Left ventricle myocardium superior (tissue), 1 donor: ENCODE data around the gene MYL5. TPM values are rescaled to one million over a fixed set of nuclear protein-coding genes. Genes with fewer than 3 reads are reported as not detected.
"Not testable (repeated sequence)": the region's sequence is repeated elsewhere in the genome, so short reads cannot be mapped to it uniquely, and the experiment has no call there.

Source experiments
- ATAC-seq: fragments of 200-7000 bp; cut with Tn5 transposase; one replicate; pipeline ENCODE4 v1.9.1; 2020; ENCODE audit warnings: mild to moderate bottlenecking, moderate library complexity
- DNase-seq: peaks from one replicate; pipeline ENCODE4 v3.0.0-alpha.2; 2020
- intact Hi-C: fragments of 100-400 bp; cut with micrococcal nuclease; formaldehyde crosslinking; loops from one replicate; pipeline ENCODE4 v1.11.0; 2022
- total RNA-seq: library from RNA; stranded (reverse); fragmentation: NEBNext Ultra II Directional; extraction: Animal tissue kit (Norgen Biotek cat#: 25700); gene quantifications from one replicate; pipeline ENCODE4 v1.2.1, GENCODE V29; 2021
- donor health status: DM: no; HTN: yes; CAD: no; lungs with severe emphysema.

The MYL5 gene
- total RNA-seq, 1 donor from 2014 or later: 2.7 TPM

- DNase-seq (peak; percentile 14), ATAC-seq (no peak)
- intact Hi-C loops: no loop called here
Observed at GRCh38 chr4:666436-666810, 7.9 kb upstream of the MYL5 start.

GRCh38 chr4:666822-667544, 7.4 kb upstream of the MYL5 start:
- intact Hi-C loops: no loop called here
- no peak for ATAC-seq
- peak; percentile 27 for DNase-seq

GRCh38 chr4:667545-667925, 6.8 kb upstream of the MYL5 start:
- intact Hi-C loops: no loop called here
- ATAC-seq: no peak
- DNase-seq: no peak

GRCh38 chr4:668219-668618, 6.1 kb upstream of the MYL5 start:
- intact Hi-C loops, DNase-seq, ATAC-seq: not testable (repeated sequence)

GRCh38 chr4:669806-670559, 4.4 kb upstream of the MYL5 start:
- intact Hi-C loops, ATAC-seq: not testable (repeated sequence)
- peak; percentile 19 for DNase-seq

- intact Hi-C loops: no loop called here
- ATAC-seq: no peak
- DNase-seq: no peak
Observed at GRCh38 chr4:671769-672168, 2.6 kb upstream of the MYL5 start.

GRCh38 chr4:673349-674091, 822 bp upstream of the MYL5 start:
- ATAC-seq (peak; percentile 39), DNase-seq (peak; percentile 73)
- intact Hi-C loops: no loop called here

GRCh38 chr4:675036-675882, 917 bp downstream of the MYL5 start:
- no peak for DNase-seq
- ATAC-seq: peak; percentile 15
- intact Hi-C loops: no loop called here

GRCh38 chr4:675980-676870, 1.9 kb downstream of the MYL5 start:
- ATAC-seq (no peak), DNase-seq (no peak)
- intact Hi-C loops: no loop called here

GRCh38 chr4:676871-677235, 2.5 kb downstream of the MYL5 start:
- intact Hi-C loops: no loop called here
- no peak for ATAC-seq
- no peak for DNase-seq

GRCh38 chr4:677431-678293, 3.3 kb downstream of the MYL5 start:
- peak; percentile 35 for DNase-seq
- intact Hi-C loops: no loop called here

GRCh38 chr4:678331-679103, 4.2 kb downstream of the MYL5 start:
- intact Hi-C loops: no loop called here
- ATAC-seq (no peak), DNase-seq (peak; percentile 25)

More at GRCh38 chr4:677431-678293, 3.3 kb downstream of the MYL5 start:
- no peak for ATAC-seq

- intact Hi-C loops: no loop called here
- peak; percentile 24 for DNase-seq
- ATAC-seq: no peak
Observed at GRCh38 chr4:679104-679481, 4.8 kb downstream of the MYL5 start.

- DNase-seq (no peak), ATAC-seq (no peak)
- intact Hi-C loops: no loop called here
Observed at GRCh38 chr4:679629-680028, 5.3 kb downstream of the MYL5 start.

GRCh38 chr4:680091-680490, 5.7 kb downstream of the MYL5 start:
- ATAC-seq: no peak
- intact Hi-C loops: no loop called here
- peak; percentile 30 for DNase-seq

- ATAC-seq (no peak), DNase-seq (peak; percentile 42)
- intact Hi-C loops: no loop called here
Observed at GRCh38 chr4:680551-680927, 6.2 kb downstream of the MYL5 start.
